H9 (cell line): Measurements from ENCODE around the gene BCKDHB. TPM values are rescaled to one million over a fixed set of nuclear protein-coding genes. Genes with fewer than 3 reads are reported as not detected.
A peak's percentile ranks its signal among the peaks of the same experiment; 100 is the strongest.

Experiments used
- DNase-seq: peaks from one replicate; pipeline ENCODE4 v3.0.0-alpha.2; 2017
- H2AFZ ChIP-seq: one replicate; pipeline ENCODE4 v1.6.1; 2013; ENCODE audit warnings: mild to moderate bottlenecking, low read length, control low read depth, moderate library complexity
- H2AK5ac ChIP-seq: 2 replicates; pipeline ENCODE4 v1.6.1; 2013; ENCODE audit warnings: low read length, control low read depth, mixed read lengths; ENCODE audit not compliant: insufficient read length
- H2BK120ac ChIP-seq: one replicate; pipeline ENCODE4 v1.6.1; 2013; ENCODE audit warnings: low read depth, mild to moderate bottlenecking, low read length, control low read depth, inconsistent platforms; ENCODE audit not compliant: poor library complexity, severe bottlenecking
- H2BK12ac ChIP-seq: 2 replicates; pipeline ENCODE4 v1.6.1; 2013; ENCODE audit warnings: low read length, control low read depth, mixed read lengths, low read depth; ENCODE audit not compliant: insufficient read length
- H2BK15ac ChIP-seq: 2 replicates; pipeline ENCODE4 v1.6.1; 2013; ENCODE audit warnings: low read depth, low read length, control low read depth
- H2BK20ac ChIP-seq: one replicate; pipeline ENCODE4 v1.6.1; 2013; ENCODE audit warnings: low read depth, mild to moderate bottlenecking, low read length, control low read depth, inconsistent platforms; ENCODE audit not compliant: poor library complexity, severe bottlenecking
- H2BK5ac ChIP-seq: 2 replicates; pipeline ENCODE4 v1.6.1; 2013; ENCODE audit warnings: low read length, control low read depth, mixed read lengths; ENCODE audit not compliant: insufficient read length
- H3K14ac ChIP-seq: 2 replicates; pipeline ENCODE4 v1.6.1; 2013; ENCODE audit warnings: low read length, control low read depth; ENCODE audit not compliant: insufficient read depth
- H3K18ac ChIP-seq: 2 replicates; pipeline ENCODE4 v1.6.1; 2013; ENCODE audit warnings: low read depth, mild to moderate bottlenecking, mixed read lengths, low read length, control low read depth; ENCODE audit not compliant: insufficient read length
- H3K23ac ChIP-seq: 2 replicates; pipeline ENCODE4 v1.6.1; 2013; ENCODE audit warnings: low read length, control low read depth, mixed read lengths, low read depth; ENCODE audit not compliant: insufficient read length
- H3K23me2 ChIP-seq: 2 replicates; pipeline ENCODE4 v1.6.1; 2013; ENCODE audit warnings: low read depth, mild to moderate bottlenecking, mixed read lengths, low read length, control low read depth; ENCODE audit not compliant: insufficient read length, poor library complexity, severe bottlenecking
- H3K27ac ChIP-seq: 2 replicates; pipeline ENCODE4 v1.5.1; 2013; ENCODE audit warnings: low read length, control low read depth, mixed read lengths, low read depth; ENCODE audit not compliant: insufficient read length
- H3K27me3 ChIP-seq: 2 replicates; pipeline ENCODE4 v1.6.1; 2013; ENCODE audit warnings: low read length, control low read depth, inconsistent platforms; ENCODE audit not compliant: insufficient read depth
- H3K4ac ChIP-seq: 2 replicates; pipeline ENCODE4 v1.6.1; 2013; ENCODE audit warnings: low read depth, mild to moderate bottlenecking, control low read depth, inconsistent platforms, low read length, moderate library complexity
- H3K4me1 ChIP-seq: 2 replicates; pipeline ENCODE4 v1.6.1; 2013; ENCODE audit warnings: low read length, control low read depth, inconsistent platforms; ENCODE audit not compliant: insufficient read depth
- H3K4me2 ChIP-seq: 2 replicates; pipeline ENCODE4 v1.6.1; 2013; ENCODE audit warnings: low read length, control low read depth, mixed read lengths; ENCODE audit not compliant: insufficient read length, insufficient read depth
- H3K56ac ChIP-seq: 2 replicates; pipeline ENCODE4 v1.6.1; 2013; ENCODE audit warnings: low read depth, mild to moderate bottlenecking, mixed read lengths, low read length, control low read depth; ENCODE audit not compliant: insufficient read length
- H3K79me1 ChIP-seq: 2 replicates; pipeline ENCODE4 v1.6.1; 2013; ENCODE audit warnings: low read depth, mild to moderate bottlenecking, moderate library complexity, low read length, control low read depth, inconsistent platforms; ENCODE audit not compliant: insufficient read depth, poor library complexity, severe bottlenecking
- H3K79me2 ChIP-seq: 2 replicates; pipeline ENCODE4 v1.6.1; 2013; ENCODE audit warnings: low read length, control low read depth, inconsistent platforms; ENCODE audit not compliant: insufficient read depth
- H3K9ac ChIP-seq: 2 replicates; pipeline ENCODE4 v1.6.1; 2013; ENCODE audit warnings: low read length, control low read depth, mixed read lengths; ENCODE audit not compliant: insufficient read length; ENCODE audit errors: extremely low read depth
- H3K9me3 ChIP-seq: one replicate; pipeline ENCODE4 v1.6.1; 2013; ENCODE audit warnings: low read depth, low read length, inconsistent platforms; ENCODE audit not compliant: control insufficient read depth
- H3T11ph ChIP-seq: one replicate; pipeline ENCODE4 v1.6.1; 2013; ENCODE audit warnings: mild to moderate bottlenecking, low read length, control low read depth, inconsistent platforms
- H4K20me1 ChIP-seq: one replicate; pipeline ENCODE4 v1.6.1; 2013; ENCODE audit not compliant: control insufficient read depth, insufficient read length, insufficient read depth
- H4K5ac ChIP-seq: 2 replicates; pipeline ENCODE4 v1.6.1; 2013; ENCODE audit warnings: low read depth, mild to moderate bottlenecking, mixed read lengths, low read length, control low read depth; ENCODE audit not compliant: insufficient read length
- H4K8ac ChIP-seq: replicated peaks from 2 replicates; pipeline ENCODE4 v1.6.1; 2013; ENCODE audit warnings: low read length, control low read depth, mixed read lengths, low read depth; ENCODE audit not compliant: insufficient read length
- H4K91ac ChIP-seq: 2 replicates; pipeline ENCODE4 v1.6.1; 2013; ENCODE audit warnings: low read depth, mild to moderate bottlenecking, moderate library complexity, mixed read lengths, low read length, control low read depth; ENCODE audit not compliant: insufficient read length
- H3K27ac Mint-ChIP-seq, 3 experiments: 2 replicates in 2 of 3; 3 replicates in 1 of 3; pipeline ENCODE4 v1.8.0; 2020 to 2021; ENCODE audit warnings: mixed read lengths in 3 of 3, mild to moderate bottlenecking in 1 of 3, moderate library complexity in 1 of 3
- H3K27me3 Mint-ChIP-seq: 2 replicates; pipeline ENCODE4 v1.8.0; 2021; ENCODE audit warnings: low read depth, mild to moderate bottlenecking, moderate library complexity, mixed read lengths
- H3K36me3 Mint-ChIP-seq, 3 experiments: 2 replicates in 2 of 3; 3 replicates in 1 of 3; pipeline ENCODE4 v1.8.0; 2020 to 2021; ENCODE audit warnings: low read depth in 3 of 3, mixed read lengths in 3 of 3; ENCODE audit not compliant: insufficient read depth in 1 of 3
- H3K4me1 Mint-ChIP-seq, 2 experiments: 2 replicates each; pipeline ENCODE4 v1.8.0; 2020; ENCODE audit warnings: mixed read lengths in 2 of 2
- H3K4me3 Mint-ChIP-seq, 2 experiments: 2 replicates in 1 of 2; 3 replicates in 1 of 2; pipeline ENCODE4 v1.8.0; 2020 to 2021; ENCODE audit warnings: mild to moderate bottlenecking in 2 of 2, mixed read lengths in 2 of 2, moderate library complexity in 1 of 2
- H3K9me3 Mint-ChIP-seq, 2 experiments: 2 replicates in 1 of 2; 3 replicates in 1 of 2; pipeline ENCODE4 v1.8.0; 2020; ENCODE audit warnings: mild to moderate bottlenecking in 2 of 2, mixed read lengths in 2 of 2, moderate library complexity in 1 of 2
- CTCF ChIP-seq: fragments of 200-600 bp; sonication (generic); conservative IDR thresholded peaks from 3 replicates; pipeline ENCODE4 v1.8.0; 2021; ENCODE audit warnings: antibody characterized with exemption, mild to moderate bottlenecking
- WGBS: extraction: QIAGEN DNeasy Blood & Tissue Kit; methylation state at CpG from one replicate; pipeline ENCODE4 v1.1.7; 2013; ENCODE audit warnings: missing lambda C conversion rate, low lambda C conversion rate, mixed read lengths; ENCODE audit not compliant: insufficient read length; ENCODE audit errors: extremely low coverage; 5-methylcytosine and 5-hydroxymethylcytosine counted together
- total RNA-seq: library from RNA; stranded (reverse); gene quantifications from 2 replicates; pipeline ENCODE4 v1.2.1, GENCODE V29; 2021

The BCKDHB gene
- total RNA-seq, 1 experiment from 2014 or later = 26.6 TPM

- Histone ChIP-seq H3K79me1 (no peaks in the 10 kb centered on the region), H2BK5ac (no peak overlapping the region), H3K79me2 (no peaks in the 10 kb centered on the region), H3K23me2 (no peaks in the 10 kb centered on the region), H3T11ph (no peak overlapping the region), H3K56ac (no peak overlapping the region), H3K4ac (no peak overlapping the region), H2AFZ (no peak overlapping the region), H3K18ac (no peak overlapping the region), H2BK15ac (no peak overlapping the region), H2BK120ac (no peak overlapping the region), H3K14ac (no peak overlapping the region), H3K9me3 (no peaks in the 10 kb centered on the region), H4K91ac (no peak overlapping the region), H3K23ac (no peak overlapping the region), H3K27ac (no peak overlapping the region), H2AK5ac (no peak overlapping the region), H4K20me1 (no peaks in the 10 kb centered on the region), H4K8ac (no peak overlapping the region), H3K9ac (no peak overlapping the region), H3K27me3 (no peaks in the 10 kb centered on the region), H4K5ac (no peak overlapping the region), H3K4me1 (peaks cover 4% of the 10 kb centered on the region; the same call in 1 of the 2 replicates), H3K4me2 (no peak overlapping the region), H2BK20ac (no peak overlapping the region), H2BK12ac (no peak overlapping the region)
- TF ChIP-seq CTCF = no peak
- Mint-ChIP-seq H3K4me1 (peaks cover 44 to 54% of the 10 kb centered on the region in 2 experiments), H3K4me3 (no peak overlapping the region), H3K9me3 (no peaks in the 10 kb centered on the region), H3K27ac (0 out of 7 replicates have a peak overlapping the region, but pooled peaks of 1 of the 3 experiments have one; percentile 56), H3K36me3 (no peaks in the 10 kb centered on the region), H3K27me3 (no peaks in the 10 kb centered on the region)
- WGBS = no CpG with 5 or more reads among the region's 2 CpGs
- no peak for DNase-seq
Measured at GRCh38 chr6:80336911-80337310, 230.4 kb downstream of the BCKDHB start.
